HG02981 (cell line): ENCODE measurements around the gene SLC8A1.

Experiments
- ATAC-seq: cut with Tn5 transposase; IDR thresholded peaks from one replicate; pipeline ENCODE4 v1.9.1; 2021; ENCODE audit warnings: mild to moderate bottlenecking, moderate library complexity; ENCODE audit not compliant: unreplicated experiment

SLC8A1 gene

DNA sequence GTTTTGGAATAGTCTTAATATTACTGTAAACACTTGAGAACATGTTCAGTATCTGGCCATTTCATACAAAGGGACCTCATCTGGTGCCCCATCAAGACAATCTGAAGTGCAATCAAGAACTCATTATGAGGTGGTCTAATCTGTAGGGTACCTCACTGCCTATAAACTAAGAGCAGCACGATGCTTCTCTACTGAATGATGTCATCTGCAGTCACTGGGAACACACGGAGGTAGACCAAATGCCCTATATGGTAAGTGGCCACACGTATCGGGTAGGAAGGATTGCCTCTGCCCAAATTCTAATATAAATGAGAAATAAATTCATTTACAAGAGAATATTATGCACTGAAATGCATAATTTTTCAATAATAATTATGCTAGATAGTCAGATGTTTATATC lies 90.4 kb downstream of the SLC8A1 start:
- ATAC-seq = no peak

- ATAC-seq = no peak
These were observed 91.2 kb downstream of the SLC8A1 start for GRCh38 chr2:40360652-40361051.

- no peak for ATAC-seq
These were observed 92.1 kb downstream of the SLC8A1 start for GRCh38 chr2:40359811-40360210.

GRCh38 chr2:40358783-40359182 lies 93.1 kb downstream of the SLC8A1 start:
- no peak for ATAC-seq

DNA sequence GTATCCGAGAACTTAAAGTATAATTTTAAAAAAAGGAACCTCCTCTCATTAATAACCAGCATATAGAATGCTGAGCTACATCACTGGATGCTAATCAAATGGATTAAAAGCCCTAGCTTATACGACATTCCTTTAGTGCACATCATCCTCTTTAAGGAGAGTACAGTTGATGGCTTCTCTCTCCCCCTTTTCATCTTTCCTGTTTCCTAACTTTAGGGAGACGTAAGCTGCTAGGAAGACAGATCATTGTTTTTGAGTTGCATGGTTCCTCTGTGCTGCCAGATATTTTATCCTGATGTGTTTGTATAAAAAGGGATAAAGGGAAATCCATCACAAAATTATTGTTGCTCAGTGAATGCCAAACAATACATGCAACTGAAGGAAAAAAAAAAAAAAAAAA lies 94.2 kb downstream of the SLC8A1 start:
- no peak for ATAC-seq

GRCh38 chr2:40355451-40355850 lies 96.4 kb downstream of the SLC8A1 start:
- no peak for ATAC-seq

DNA sequence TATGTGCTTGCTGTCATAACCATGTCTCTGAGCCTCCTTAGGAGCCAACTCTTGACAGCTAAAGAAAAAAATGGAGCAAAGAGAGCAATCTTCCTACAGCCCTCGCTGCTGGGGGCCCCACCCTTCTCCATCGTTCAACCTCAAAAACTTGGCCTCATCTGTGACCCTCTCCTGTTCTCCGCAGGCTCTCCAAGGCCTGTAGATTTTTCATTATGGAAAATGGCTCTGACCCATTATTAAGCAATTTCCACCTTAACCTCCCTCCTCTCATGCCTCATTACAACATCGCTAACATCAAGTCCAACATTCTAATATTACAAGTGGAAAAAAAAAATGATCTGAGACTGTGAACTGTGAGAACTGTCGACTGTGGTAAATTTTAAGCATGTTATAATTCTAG lies 98.7 kb downstream of the SLC8A1 start:
- no peak for ATAC-seq

GRCh38 chr2:40352703-40353099 lies 99.2 kb downstream of the SLC8A1 start:
- ATAC-seq = no peak

- ATAC-seq = no peak
These were observed 99.7 kb downstream of the SLC8A1 start for GRCh38 chr2:40352041-40352702.

- ATAC-seq = no peak
These were observed 103.2 kb downstream of the SLC8A1 start for GRCh38 chr2:40348665-40349064.

DNA sequence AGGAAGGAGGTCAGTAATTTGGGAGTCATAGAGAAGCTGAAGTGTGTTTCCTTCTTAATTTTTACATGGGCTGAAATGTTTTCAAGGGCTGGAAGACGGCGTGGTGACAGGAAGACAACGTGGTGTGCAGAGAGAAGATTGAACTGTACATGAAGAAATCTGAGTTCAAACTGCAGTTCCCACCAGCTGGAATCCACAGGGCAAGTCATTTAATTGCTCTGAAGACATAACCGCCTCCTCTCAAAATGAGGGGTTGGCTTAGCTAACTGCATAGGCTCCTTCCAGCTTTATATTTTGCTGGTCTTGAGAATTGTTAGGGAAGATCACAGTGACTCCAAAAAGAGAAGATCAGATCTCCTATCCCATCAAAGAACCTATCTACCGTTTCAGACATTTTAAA lies 103.9 kb downstream of the SLC8A1 start:
- ATAC-seq = no peak

DNA sequence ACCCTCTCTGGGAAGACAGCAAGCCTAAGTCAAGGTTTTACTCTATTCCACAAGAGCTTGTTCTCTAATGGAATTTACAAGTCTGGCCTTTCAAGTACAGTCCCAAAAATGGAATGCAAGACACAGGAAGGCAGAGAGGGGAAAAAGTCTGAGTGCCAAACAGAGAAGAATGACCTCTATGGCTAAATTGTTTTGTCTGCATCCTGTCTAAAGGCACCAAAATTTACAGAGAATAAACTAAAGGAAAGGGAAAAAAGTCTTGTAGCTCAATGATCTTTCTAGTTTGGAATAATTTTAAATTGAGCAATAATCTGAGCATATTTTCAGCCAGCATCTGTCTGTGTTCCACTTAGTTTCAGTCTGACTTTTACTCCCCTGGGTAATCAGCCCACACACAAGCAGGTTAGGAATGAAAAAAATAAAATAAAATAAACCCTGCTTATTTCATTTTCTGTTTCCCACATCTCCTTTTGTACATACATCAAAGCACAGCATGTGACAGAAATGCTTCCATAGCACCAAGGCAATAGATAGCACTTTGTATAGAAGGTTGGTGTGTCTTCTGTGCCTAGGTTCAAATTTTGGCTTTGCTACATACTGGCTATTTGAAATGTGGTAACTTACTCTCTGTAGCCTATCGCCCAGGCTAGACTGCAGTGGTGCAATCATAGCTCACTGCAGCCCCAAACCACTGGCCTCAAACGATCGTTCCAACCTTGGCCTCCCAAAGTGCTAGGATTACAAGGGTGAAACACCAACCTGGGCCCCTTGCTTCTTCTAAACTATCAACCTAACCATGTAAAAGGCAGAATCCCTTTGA lies 105.1 kb downstream of the SLC8A1 start:
- peak; percentile 42 for ATAC-seq

DNA sequence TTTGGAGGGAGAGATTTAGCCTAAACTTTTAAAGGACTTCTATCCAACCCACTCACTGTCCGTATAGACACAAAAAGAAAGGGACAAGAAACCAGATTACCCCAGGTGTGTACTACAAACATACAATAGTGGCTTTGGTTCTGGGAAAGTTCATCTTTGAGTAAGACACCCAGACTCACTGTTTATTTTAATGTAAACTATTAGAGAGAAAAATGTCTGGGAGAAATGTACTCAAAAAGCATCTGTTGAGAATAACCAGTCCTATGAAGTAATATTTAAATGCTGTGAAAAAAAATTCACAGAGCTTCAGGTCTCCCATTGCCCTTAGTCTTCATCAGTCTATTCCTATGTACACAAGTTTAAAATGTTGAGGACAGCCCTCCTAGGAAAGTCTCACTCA lies 107.5 kb downstream of the SLC8A1 start:
- ATAC-seq = no peak

- ATAC-seq = no peak
These were observed 108.0 kb downstream of the SLC8A1 start for GRCh38 chr2:40343902-40344301.

GRCh38 chr2:40341198-40341597 lies 110.7 kb downstream of the SLC8A1 start:
- ATAC-seq = no peak

DNA sequence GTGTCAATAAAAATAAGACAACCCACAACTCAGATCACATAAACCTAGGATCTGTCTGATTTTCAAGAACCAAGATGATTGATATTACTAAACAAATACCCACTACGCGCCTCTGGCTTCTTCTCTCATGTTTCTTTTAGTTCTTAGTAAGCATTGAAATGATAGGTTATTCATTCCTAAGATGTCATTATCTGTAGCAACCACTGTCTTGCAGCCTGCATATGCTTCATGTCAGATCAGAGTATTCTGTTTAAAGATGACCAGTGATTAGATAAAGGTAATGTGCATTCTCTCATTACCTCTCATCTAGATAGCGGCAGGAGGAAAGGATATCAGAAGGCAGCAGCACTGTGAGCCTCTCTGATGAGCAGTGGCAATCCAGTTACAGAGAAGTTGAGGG lies 112.9 kb downstream of the SLC8A1 start:
- ATAC-seq = no peak

GRCh38 chr2:40332191-40332826 lies 119.6 kb downstream of the SLC8A1 start:
- no peak for ATAC-seq

DNA sequence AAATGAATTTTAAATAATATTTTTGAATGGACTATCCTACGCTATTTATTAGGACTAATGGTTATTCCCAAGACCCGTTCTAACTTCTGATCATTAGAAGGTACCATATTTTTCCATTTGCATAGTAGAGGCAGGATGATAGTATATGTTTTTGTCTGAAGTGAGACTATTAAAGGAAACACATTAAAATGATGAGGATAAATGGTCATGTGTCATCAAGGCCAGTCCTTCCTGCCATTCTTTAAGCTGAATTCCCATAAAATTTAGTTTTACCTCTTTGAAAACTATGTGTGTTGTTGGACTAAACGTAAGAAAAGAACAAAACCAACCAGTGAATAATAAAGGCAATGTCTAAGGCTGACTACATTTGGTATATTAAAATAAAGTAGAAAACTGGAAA lies 121.8 kb downstream of the SLC8A1 start:
- ATAC-seq = no peak

DNA sequence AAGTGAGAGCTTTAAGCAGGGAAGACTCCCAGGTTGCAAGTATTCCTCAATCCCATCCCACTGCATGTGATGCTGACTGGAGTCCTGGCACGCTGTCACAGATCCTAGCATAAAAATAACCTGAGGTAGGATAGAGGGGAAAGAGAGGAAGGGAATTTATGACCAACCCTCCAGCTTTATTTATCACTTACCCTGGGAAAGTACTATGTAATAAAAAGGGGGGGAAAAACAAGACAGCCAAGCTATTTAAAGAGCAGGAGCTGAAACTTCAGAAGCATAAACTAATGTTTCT lies 122.2 kb downstream of the SLC8A1 start:
- ATAC-seq = no peak

DNA sequence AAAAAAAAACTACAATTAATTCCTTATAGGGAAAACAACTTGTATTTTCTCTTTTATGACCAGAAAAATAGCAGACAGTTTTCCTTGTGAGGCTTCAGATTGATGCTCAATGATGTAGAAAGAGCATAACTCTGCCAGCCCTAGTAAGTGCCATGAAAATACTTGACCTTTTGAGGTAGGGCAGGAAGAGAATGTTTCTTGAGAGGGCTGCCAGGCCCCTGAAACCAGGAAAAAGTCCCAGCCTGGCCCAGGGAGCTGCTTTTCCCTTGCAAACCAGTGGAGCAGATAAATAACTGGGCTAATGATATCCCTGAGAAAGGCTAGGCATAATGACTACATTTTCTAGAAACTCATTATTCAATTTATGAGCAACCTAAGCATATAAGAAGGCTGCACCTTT lies 126.8 kb downstream of the SLC8A1 start:
- ATAC-seq = no peak

DNA sequence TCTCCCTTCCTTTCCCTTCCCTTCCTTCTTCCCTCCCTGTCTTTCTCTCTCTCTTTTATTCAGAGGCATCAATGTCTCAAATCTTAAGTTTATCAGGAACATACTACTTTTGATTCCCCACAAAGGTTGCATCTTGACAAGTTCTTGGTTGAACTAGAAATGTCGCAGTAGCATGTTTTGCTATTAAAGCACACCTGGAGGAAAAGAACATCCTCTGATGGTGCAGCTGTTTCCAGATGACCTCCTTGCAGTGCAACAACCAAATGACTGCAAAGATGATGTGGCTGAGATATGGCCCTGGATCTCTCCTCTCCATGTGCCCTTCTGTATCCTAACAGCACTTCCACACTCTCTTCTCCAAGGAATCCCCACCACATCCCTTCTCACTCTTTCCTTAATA lies 127.2 kb downstream of the SLC8A1 start:
- no peak for ATAC-seq

DNA sequence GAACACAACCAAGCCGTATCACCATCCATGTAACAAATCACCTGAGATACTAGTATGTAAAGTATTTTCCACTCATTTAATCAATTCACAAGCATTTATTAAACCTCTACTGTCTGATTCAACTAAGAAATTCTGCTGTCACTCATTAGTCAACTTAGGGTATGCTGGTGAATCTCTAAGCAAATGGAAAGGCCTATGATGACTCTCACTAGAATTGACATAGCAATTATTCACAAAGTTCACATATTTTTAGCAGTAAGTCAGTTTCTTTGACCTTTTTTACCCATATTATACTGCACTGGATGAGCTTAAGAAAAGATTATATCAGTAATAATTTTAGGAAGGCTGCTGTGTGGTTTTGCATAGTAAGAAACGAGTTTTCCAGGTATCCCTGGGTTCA lies 130.1 kb downstream of the SLC8A1 start:
- ATAC-seq = no peak
